ENCODE measurements around the gene PLCXD3. TPM values are rescaled to one million over a fixed set of nuclear protein-coding genes. Genes with fewer than 3 reads are reported as not detected.

PLCXD3 gene
- total and polyA plus RNA-seq, 12 donors: 0.72 to 48.7 (median 15.4) TPM

- no peak overlapping the region for H3K4me3 ChIP-seq
- no peak overlapping the region for H3K27ac ChIP-seq
- intact Hi-C loops (cut with DNase I): loop anchor here in 1 of 2 donors (10.0 kb wide), 2 partner anchors 245 to 615 kb away; partner anchors contain the start of gene C7
- H3K27me3 ChIP-seq: no peaks in the 10 kb centered on the region
- no peak for DNase-seq
- 55 to 64% (median 62%) methylated on average over 6 of the region's 6 CpGs for WGBS, 4 donors
- H3K36me3 ChIP-seq (replicated peaks in 1 of 2): no peaks in the 10 kb centered on the region
- TF ChIP-seq POLR2A (IDR thresholded peaks at IDR 0.05): no peak
- TF ChIP-seq CTCF (IDR thresholded peaks at IDR 0.05): peak in 4 of 6 experiments; percentile 10 to 23 (median 16)
- no peaks in the 10 kb centered on the region for H3K9me3 ChIP-seq (replicated peaks in 1 of 3)
- H3K4me1 ChIP-seq (replicated peaks in 1 of 2): no peaks in the 10 kb centered on the region
Observed at GRCh38 chr5:41519801-41520200, 9.4 kb upstream of the PLCXD3 start.

- Histone ChIP-seq H3K4me3 (no peak overlapping the region), H3K9me3 (replicated peaks in 1 of 3) (no peaks in the 10 kb centered on the region), H3K4me1 (replicated peaks in 1 of 2) (no peaks in the 10 kb centered on the region), H3K36me3 (replicated peaks in 1 of 2) (no peaks in the 10 kb centered on the region), H3K27ac (no peak overlapping the region), H3K27me3 (no peaks in the 10 kb centered on the region)
- no peak for TF ChIP-seq POLR2A (IDR thresholded peaks at IDR 0.05)
- intact Hi-C loops (cut with DNase I): loop anchor here in 1 of 2 donors (10.0 kb wide), 2 partner anchors 243 to 613 kb away; partner anchors contain the start of gene C7
- no peak for DNase-seq
Observed at GRCh38 chr5:41517909-41518308, 7.5 kb upstream of the PLCXD3 start.

GRCh38 chr5:41511241-41511640 is 840 bp upstream of the PLCXD3 start:
- no peaks in the 10 kb centered on the region for H3K36me3 ChIP-seq (replicated peaks in 1 of 2)
- WGBS, 4 donors: 69 to 100% (median 82%) methylated on average over 1 of the region's 1 CpG
- H3K4me1 ChIP-seq (replicated peaks in 1 of 2): no peaks in the 10 kb centered on the region
- TF ChIP-seq CTCF (IDR thresholded peaks at IDR 0.05) (no peak), POLR2A (IDR thresholded peaks at IDR 0.05) (no peak)
- H3K4me3 ChIP-seq: peak overlapping the region in 1 of 4 donors; percentile 55
- intact Hi-C loops (cut with DNase I): loop anchor here in 1 of 2 donors (10.0 kb wide), 2 partner anchors 236 to 606 kb away; partner anchors contain the start of gene C7
- no peaks in the 10 kb centered on the region for H3K9me3 ChIP-seq (replicated peaks in 1 of 3)
- H3K27ac ChIP-seq: peak overlapping the region in 1 of 5 donors; percentile 54
- H3K27me3 ChIP-seq: no peaks in the 10 kb centered on the region
- no peak for DNase-seq

- intact Hi-C loops (cut with DNase I): loop anchor here in 1 of 2 donors (10.0 kb wide), 2 partner anchors 235 to 605 kb away; partner anchors contain the start of gene C7
- peak overlapping the region in 2 of 5 donors; percentile 21 to 54 for H3K27ac ChIP-seq
Observed at GRCh38 chr5:41509399-41510175, 814 bp downstream of the PLCXD3 start.

More at GRCh38 chr5:41509399-41510175, 814 bp downstream of the PLCXD3 start:
- Histone ChIP-seq H3K4me1 (replicated peaks in 1 of 2) (no peaks in the 10 kb centered on the region), H3K36me3 (replicated peaks in 1 of 2) (no peaks in the 10 kb centered on the region), H3K4me3 (peak overlapping the region in 2 of 4 donors; percentile 3 to 55), H3K27me3 (no peaks in the 10 kb centered on the region), H3K9me3 (replicated peaks in 1 of 3) (no peaks in the 10 kb centered on the region)
- peak in 1 of 7 donors; percentile 15 for DNase-seq
- 17 to 36% (median 27%) methylated on average over 22 to 35 of the region's 35 CpGs for WGBS, 4 donors
- TF ChIP-seq CTCF (IDR thresholded peaks at IDR 0.05) (no peak), POLR2A (IDR thresholded peaks at IDR 0.05) (no peak)
